Activated CD4-positive, alpha-beta T cell treated with anti-CD3 and anti-CD28 coated beads, Interleukin-2, Interleukin-4, amounts not matched to agents 100 ng/mL and 50 ng/mL, durations not matched to agents 16 hours and 8 hours (primary cell): ENCODE data around the gene RABEPK.
"Not testable (repeated sequence)": the region's sequence is repeated elsewhere in the genome, so short reads cannot be mapped to it uniquely, and the experiment has no call there.

Source experiments
- DNase-seq: peaks from one replicate; pipeline ENCODE4 v3.0.0-alpha.2; 2020; ENCODE audit warnings: low spot score

RABEPK gene

GRCh38 chr9:125246261-125246667 is 45.9 kb downstream of the RABEPK start:
- DNase-seq: no peak

GRCh38 chr9:125254231-125254630 is 53.9 kb downstream of the RABEPK start:
- no peak for DNase-seq

- DNase-seq: no peak
Observed at GRCh38 chr9:125255781-125256391, 55.5 kb downstream of the RABEPK start.

GRCh38 chr9:125258160-125258785 is 57.9 kb downstream of the RABEPK start:
- no peak for DNase-seq

- DNase-seq: no peak
Observed at GRCh38 chr9:125258832-125259534, 58.6 kb downstream of the RABEPK start.

- DNase-seq: no peak
Observed at GRCh38 chr9:125260561-125260960, 60.2 kb downstream of the RABEPK start.

- DNase-seq: peak; percentile 92
Observed at GRCh38 chr9:125261501-125262293, 61.4 kb downstream of the RABEPK start, which contains the start of gene GAPVD1. GAPVD1 (plus strand) TSS chr9:125261826; CDS start chr9:125298922, 37,096 bp downstream.

- no peak for DNase-seq
Observed at GRCh38 chr9:125262294-125262991, 62.1 kb downstream of the RABEPK start.

GRCh38 chr9:125264068-125264467 is 63.7 kb downstream of the RABEPK start:
- not testable (repeated sequence) for DNase-seq

GRCh38 chr9:125268394-125269013 is 68.2 kb downstream of the RABEPK start:
- no peak for DNase-seq

GRCh38 chr9:125269014-125269397 is 68.7 kb downstream of the RABEPK start:
- no peak for DNase-seq

- no peak for DNase-seq
Observed at GRCh38 chr9:125271081-125271480, 70.7 kb downstream of the RABEPK start.

GRCh38 chr9:125272697-125273096 is 72.4 kb downstream of the RABEPK start:
- DNase-seq: no peak

- DNase-seq: no peak
Observed at GRCh38 chr9:125276771-125277170, 76.4 kb downstream of the RABEPK start.

- no peak for DNase-seq
Observed at GRCh38 chr9:125277411-125277810, 77.1 kb downstream of the RABEPK start.

- no peak for DNase-seq
Observed at GRCh38 chr9:125280945-125281344, 80.6 kb downstream of the RABEPK start.
